ENCODE results near the gene MRPL10.

Gene MRPL10

DNA sequence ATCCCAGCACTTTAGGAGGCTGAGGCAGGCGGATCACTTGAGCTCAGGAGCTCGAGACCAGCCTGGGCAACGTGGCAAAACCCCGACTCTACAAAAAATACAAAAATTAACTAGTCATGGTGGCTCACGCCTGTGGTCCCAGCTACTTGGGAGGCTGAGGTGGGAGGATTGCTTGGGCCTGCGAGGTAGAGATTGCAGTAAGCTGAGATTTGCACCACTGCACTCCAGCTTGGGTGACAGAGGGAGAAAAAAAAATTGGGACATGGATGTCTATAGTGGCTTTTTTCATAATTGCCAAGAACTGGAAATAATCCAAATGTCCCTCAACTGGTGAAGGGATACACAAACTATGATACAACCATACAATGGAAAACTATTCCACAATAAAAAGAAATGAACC, 38.4 kb downstream of the MRPL10 start:
- Histone ChIP-seq H3K27ac (replicated peaks) (no peak overlapping the region), H3K27me3 (ENCODE audit: insufficient read depth, poor library complexity, severe bottlenecking) (peaks cover 54% of the 10 kb centered on the region), H3K4me3 (replicated peaks; ENCODE audit: insufficient read depth, low read length) (no peak overlapping the region)
- no peak for DNase-seq (ENCODE audit: low read depth in 1 of 2, low spot score in 1 of 2)
- TF ChIP-seq CTCF (IDR thresholded peaks at IDR 0.05; ENCODE audit: insufficient read depth, low read length) = no peak
- TF ChIP-seq POLR2AphosphoS5 (IDR thresholded peaks at IDR 0.05; ENCODE audit: low read depth) = no peak
- no peak for TF ChIP-seq GABPA (IDR thresholded peaks at IDR 0.05; ENCODE audit: low read depth)
- no peak for TF ChIP-seq REST (IDR thresholded peaks at IDR 0.05; ENCODE audit: insufficient replicate concordance, low read depth)
- TF ChIP-seq SPI1 (IDR thresholded peaks at IDR 0.05; ENCODE audit: borderline replicate concordance, low read depth) = no peak

- no peak for DNase-seq (ENCODE audit: low read depth in 1 of 2, low spot score in 1 of 2)
- no peak overlapping the region for H3K27ac ChIP-seq (replicated peaks)
- peaks cover 54% of the 10 kb centered on the region for H3K27me3 ChIP-seq (ENCODE audit: insufficient read depth, poor library complexity, severe bottlenecking)
- no peak overlapping the region for H3K4me3 ChIP-seq (replicated peaks; ENCODE audit: insufficient read depth, low read length)
- no peak for TF ChIP-seq CTCF (IDR thresholded peaks at IDR 0.05; ENCODE audit: insufficient read depth, low read length)
- no peak for TF ChIP-seq POLR2AphosphoS5 (IDR thresholded peaks at IDR 0.05; ENCODE audit: low read depth)
- TF ChIP-seq REST (IDR thresholded peaks at IDR 0.05; ENCODE audit: insufficient replicate concordance, low read depth) = no peak
- no peak for TF ChIP-seq SPI1 (IDR thresholded peaks at IDR 0.05; ENCODE audit: borderline replicate concordance, low read depth)
- no peak for TF ChIP-seq GABPA (IDR thresholded peaks at IDR 0.05; ENCODE audit: low read depth)
Observed at GRCh38 chr17:47792457-47792856, 38.9 kb downstream of the MRPL10 start.

DNA sequence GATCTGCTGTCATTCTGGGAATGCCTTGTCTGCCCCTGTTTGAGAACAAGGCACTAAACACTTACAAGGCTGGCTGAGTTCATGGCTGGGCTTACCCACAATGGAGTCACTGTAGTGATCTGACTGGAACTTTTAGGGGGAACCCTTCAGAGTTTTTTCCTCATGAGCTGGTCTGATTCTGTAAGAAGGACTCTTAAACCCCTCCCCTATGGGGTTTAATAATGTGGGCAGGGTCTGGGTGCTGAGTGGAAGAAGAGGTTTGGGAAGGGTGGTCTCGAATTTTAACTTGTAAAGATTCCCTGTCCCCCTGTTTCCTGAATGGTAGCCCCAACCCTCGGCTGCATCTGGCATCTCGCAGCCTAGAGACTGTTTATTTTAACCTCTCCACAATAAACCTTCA, 40.3 kb downstream of the MRPL10 start:
- no peak overlapping the region for H3K4me3 ChIP-seq (replicated peaks; ENCODE audit: insufficient read depth, low read length)
- H3K27me3 ChIP-seq (ENCODE audit: insufficient read depth, poor library complexity, severe bottlenecking) = peaks cover 54% of the 10 kb centered on the region
- TF ChIP-seq GABPA (IDR thresholded peaks at IDR 0.05; ENCODE audit: low read depth) = no peak
- no peak for TF ChIP-seq POLR2AphosphoS5 (IDR thresholded peaks at IDR 0.05; ENCODE audit: low read depth)
- no peak for TF ChIP-seq SPI1 (IDR thresholded peaks at IDR 0.05; ENCODE audit: borderline replicate concordance, low read depth)
- no peak for TF ChIP-seq CTCF (IDR thresholded peaks at IDR 0.05; ENCODE audit: insufficient read depth, low read length)
- TF ChIP-seq REST (IDR thresholded peaks at IDR 0.05; ENCODE audit: insufficient replicate concordance, low read depth) = no peak
- H3K27ac ChIP-seq (replicated peaks) = no peak overlapping the region
- DNase-seq (ENCODE audit: low read depth in 1 of 2, low spot score in 1 of 2) = no peak
